Ishikawa (cell line): ENCODE measurements around the gene MEPCE.

Experiments used
- CEBPB ChIP-seq: IDR thresholded peaks from 2 replicates; pipeline ENCODE4 v1.6.1; 2012
- CREB1 ChIP-seq: IDR thresholded peaks from 2 replicates; pipeline ENCODE4 v1.6.1; 2012; ENCODE audit warnings: low read depth
- EGR1 ChIP-seq: IDR thresholded peaks from 2 replicates; pipeline ENCODE4 v1.6.1; 2012
- EP300 ChIP-seq: IDR thresholded peaks from 2 replicates; pipeline ENCODE4 v1.6.1; 2012; ENCODE audit warnings: borderline replicate concordance
- FOXM1 ChIP-seq: IDR thresholded peaks from 2 replicates; pipeline ENCODE4 v1.6.1; 2012; ENCODE audit warnings: low read depth, borderline replicate concordance
- MAX ChIP-seq: IDR thresholded peaks from 2 replicates; pipeline ENCODE4 v1.6.1; 2012
- NFIC ChIP-seq: IDR thresholded peaks from 2 replicates; pipeline ENCODE4 v1.6.1; 2012
- RAD21 ChIP-seq: IDR thresholded peaks from 2 replicates; pipeline ENCODE4 v1.6.1; 2012; ENCODE audit warnings: low read depth
- REST ChIP-seq: IDR thresholded peaks from 2 replicates; pipeline ENCODE4 v1.6.1; 2012; ENCODE audit warnings: low read depth, mild to moderate bottlenecking
- TAF1 ChIP-seq: IDR thresholded peaks from 2 replicates; pipeline ENCODE4 v1.6.1; 2012; ENCODE audit warnings: low read depth, mild to moderate bottlenecking
- TCF12 ChIP-seq: IDR thresholded peaks from 2 replicates; pipeline ENCODE4 v1.6.1; 2012; ENCODE audit warnings: low read depth
- TEAD4 ChIP-seq: IDR thresholded peaks from 2 replicates; pipeline ENCODE4 v1.6.1; 2012
- USF1 ChIP-seq: IDR thresholded peaks from 2 replicates; pipeline ENCODE4 v1.6.1; 2012
- YY1 ChIP-seq: IDR thresholded peaks from 2 replicates; pipeline ENCODE4 v1.6.1; 2012; ENCODE audit warnings: low read depth
- ZBTB7A ChIP-seq: IDR thresholded peaks from 2 replicates; pipeline ENCODE4 v1.6.1; 2012; ENCODE audit warnings: low read depth

Gene MEPCE

GRCh38 chr7:100413889-100414288 lies 15.7 kb upstream of the MEPCE start:
- TF ChIP-seq USF1 = no peak
- TF ChIP-seq CREB1 = no peak
- TF ChIP-seq FOXM1 = no peak
- no peak for TF ChIP-seq MAX
- no peak for TF ChIP-seq TAF1
- TF ChIP-seq ZBTB7A = no peak
- no peak for TF ChIP-seq TCF12
- no peak for TF ChIP-seq REST
- TF ChIP-seq TEAD4 = no peak
- no peak for TF ChIP-seq NFIC
- TF ChIP-seq EP300 = no peak
- TF ChIP-seq RAD21 = no peak
- no peak for TF ChIP-seq CEBPB

GRCh38 chr7:100415448-100415847 lies 14.2 kb upstream of the MEPCE start:
- no peak for TF ChIP-seq REST
- no peak for TF ChIP-seq FOXM1
- no peak for TF ChIP-seq EGR1
- TF ChIP-seq USF1 = no peak
- no peak for TF ChIP-seq TAF1
- TF ChIP-seq TCF12 = no peak
- no peak for TF ChIP-seq EP300
- TF ChIP-seq ZBTB7A = no peak
- no peak for TF ChIP-seq RAD21

GRCh38 chr7:100418930-100419659 lies 10.5 kb upstream of the MEPCE start:
- TF ChIP-seq REST = no peak
- no peak for TF ChIP-seq MAX
- no peak for TF ChIP-seq YY1
- no peak for TF ChIP-seq RAD21
- no peak for TF ChIP-seq EP300
- TF ChIP-seq USF1 = no peak
- TF ChIP-seq TCF12 = no peak
- TF ChIP-seq TAF1 = no peak

GRCh38 chr7:100419660-100420226 lies 9.9 kb upstream of the MEPCE start:
- TF ChIP-seq MAX (no peak), TCF12 (no peak), REST (no peak), FOXM1 (no peak), YY1 (no peak), USF1 (no peak), ZBTB7A (no peak), TEAD4 (no peak), RAD21 (no peak), EGR1 (no peak), EP300 (no peak), CEBPB (no peak), CREB1 (no peak), TAF1 (no peak), NFIC (no peak)
